GM19043 (cell line): ENCODE measurements around the gene PYDC1.
"Not testable (repeated sequence)": the region's sequence is repeated elsewhere in the genome, so short reads cannot be mapped to it uniquely, and the experiment has no call there.

Source experiments
- ATAC-seq: cut with Tn5 transposase; IDR thresholded peaks from one replicate; pipeline ENCODE4 v1.9.1; 2021; ENCODE audit warnings: low read depth; ENCODE audit not compliant: unreplicated experiment

PYDC1 gene

GRCh38 chr16:31182391-31182790 lies 34.5 kb downstream of the PYDC1 start:
- no peak for ATAC-seq

GRCh38 chr16:31181102-31181830 lies 35.7 kb downstream of the PYDC1 start:
- no peak for ATAC-seq

- ATAC-seq = peak; percentile 46
Observed at GRCh38 chr16:31179747-31180459, 37.0 kb downstream of the PYDC1 start, which contains the start of gene FUS. Gene FUS, plus strand, starts transcription at chr16:31180139. Its CDS starts 76 bp downstream, at chr16:31180215.

- ATAC-seq = peak; percentile 1
Observed at GRCh38 chr16:31179219-31179746, 37.7 kb downstream of the PYDC1 start.

GRCh38 chr16:31177136-31177535 lies 39.8 kb downstream of the PYDC1 start:
- ATAC-seq = no peak

- ATAC-seq = not testable (repeated sequence)
Observed at GRCh38 chr16:31170048-31170447, 46.9 kb downstream of the PYDC1 start.

- ATAC-seq = no peak
Observed at GRCh38 chr16:31168848-31169247, 48.1 kb downstream of the PYDC1 start.

GRCh38 chr16:31167315-31167714 lies 49.6 kb downstream of the PYDC1 start:
- no peak for ATAC-seq
